ENCODE data around the gene TGFBR3.
"Not testable (repeated sequence)": the region's sequence is repeated elsewhere in the genome, so short reads cannot be mapped to it uniquely, and the experiment has no call there.

TGFBR3 gene

DNA sequence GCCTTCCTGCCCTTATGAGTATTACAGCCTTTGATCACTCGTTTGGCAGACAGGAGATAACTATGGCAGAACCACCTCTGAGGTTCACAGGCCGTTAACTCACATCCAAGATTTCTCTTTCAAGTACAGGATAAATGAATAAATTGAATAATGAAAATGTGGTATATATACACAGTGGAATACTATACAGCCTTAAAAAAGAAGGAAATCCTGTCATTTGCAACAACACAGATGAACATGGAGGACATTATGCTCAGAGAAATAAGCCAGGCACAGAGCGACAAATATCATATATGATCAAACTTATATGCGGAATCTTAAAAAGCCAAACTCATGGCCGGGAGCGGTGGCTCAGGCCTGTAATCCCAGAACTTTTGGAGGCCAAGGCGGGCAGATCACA, 32.6 kb downstream of the TGFBR3 start:
- Histone ChIP-seq H3K4me3 (ENCODE audit: low read depth, low read length) (no peak overlapping the region), H3K36me3 (replicated peaks) (no peaks in the 10 kb centered on the region), H3K27ac (no peak overlapping the region), H3K27me3 (replicated peaks) (no peaks in the 10 kb centered on the region)
- TF ChIP-seq, protein P1, sequence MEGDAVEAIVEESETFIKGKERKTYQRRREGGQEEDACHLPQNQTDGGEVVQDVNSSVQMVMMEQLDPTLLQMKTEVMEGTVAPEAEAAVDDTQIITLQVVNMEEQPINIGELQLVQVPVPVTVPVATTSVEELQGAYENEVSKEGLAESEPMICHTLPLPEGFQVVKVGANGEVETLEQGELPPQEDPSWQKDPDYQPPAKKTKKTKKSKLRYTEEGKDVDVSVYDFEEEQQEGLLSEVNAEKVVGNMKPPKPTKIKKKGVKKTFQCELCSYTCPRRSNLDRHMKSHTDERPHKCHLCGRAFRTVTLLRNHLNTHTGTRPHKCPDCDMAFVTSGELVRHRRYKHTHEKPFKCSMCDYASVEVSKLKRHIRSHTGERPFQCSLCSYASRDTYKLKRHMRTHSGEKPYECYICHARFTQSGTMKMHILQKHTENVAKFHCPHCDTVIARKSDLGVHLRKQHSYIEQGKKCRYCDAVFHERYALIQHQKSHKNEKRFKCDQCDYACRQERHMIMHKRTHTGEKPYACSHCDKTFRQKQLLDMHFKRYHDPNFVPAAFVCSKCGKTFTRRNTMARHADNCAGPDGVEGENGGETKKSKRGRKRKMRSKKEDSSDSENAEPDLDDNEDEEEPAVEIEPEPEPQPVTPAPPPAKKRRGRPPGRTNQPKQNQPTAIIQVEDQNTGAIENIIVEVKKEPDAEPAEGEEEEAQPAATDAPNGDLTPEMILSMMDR (IDR thresholded peaks at IDR 0.05; ENCODE audit: low read depth, low read length, missing control alignments) = no peak
- no peak for DNase-seq
- in situ Hi-C loops (cut with HindIII; ENCODE audit: low pct_ligation_motif_present, low sequenced_read_pairs) = no loop called here

DNA sequence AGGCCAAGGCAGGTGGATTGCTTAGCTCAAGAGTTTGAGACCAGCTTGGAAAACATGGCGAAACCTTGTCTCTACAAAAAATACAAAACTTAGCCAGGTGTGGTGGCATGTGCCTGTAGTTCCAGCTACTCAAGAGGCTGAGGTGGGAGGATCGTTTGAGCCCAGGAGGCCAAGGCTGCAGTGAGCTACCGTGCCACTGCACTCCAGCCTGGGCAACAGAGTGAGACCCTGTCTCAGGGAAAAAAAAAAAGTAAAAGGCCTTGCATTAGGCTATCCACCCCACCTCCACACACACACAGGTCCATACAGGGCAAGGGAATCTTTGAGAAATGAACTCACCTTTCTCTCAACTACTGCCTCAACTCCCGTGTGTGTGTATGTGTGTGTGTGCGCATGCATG, 33.9 kb downstream of the TGFBR3 start:
- H3K36me3 ChIP-seq (replicated peaks); H3K27ac ChIP-seq: not testable (repeated sequence)

DNA sequence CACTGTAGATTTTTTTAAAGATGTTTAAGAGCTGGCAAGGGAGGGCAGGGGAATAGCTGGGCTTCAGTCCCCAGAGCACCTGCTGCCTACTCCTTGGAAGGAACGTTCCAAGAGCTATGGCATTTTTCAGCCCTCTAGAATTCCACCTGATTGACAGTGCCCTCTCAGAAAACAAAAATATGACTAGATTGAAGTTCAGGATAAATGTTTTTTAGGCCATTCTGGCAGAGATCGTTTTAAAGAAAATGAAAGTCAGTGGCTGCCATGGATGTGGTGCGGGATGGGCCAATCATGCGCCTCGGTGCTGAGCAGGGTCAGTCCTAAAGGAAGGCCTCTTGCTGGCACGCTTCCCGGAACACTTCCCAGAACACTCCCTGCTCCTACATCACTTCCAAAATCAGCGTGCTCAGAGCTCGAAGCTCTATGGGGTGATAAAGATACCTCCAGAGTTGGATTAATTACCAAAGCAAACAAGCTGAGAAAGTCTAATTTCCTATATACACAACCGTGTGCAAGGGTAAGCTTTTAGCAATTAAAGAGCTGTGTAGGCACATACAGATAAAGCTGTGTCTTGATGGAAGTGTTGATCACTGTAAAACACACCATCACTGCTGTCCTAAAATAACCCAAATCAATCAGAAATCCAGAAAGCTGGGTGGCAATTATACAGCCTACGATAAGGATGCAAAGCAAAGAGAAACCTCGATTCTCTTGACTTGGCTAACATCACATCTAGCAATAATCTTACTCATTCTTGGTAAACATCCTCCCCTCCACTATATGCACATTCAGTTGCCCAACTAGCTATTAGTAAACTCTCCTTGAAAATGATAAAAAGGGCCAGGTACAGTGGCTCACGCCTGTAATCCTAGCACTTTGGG, 34.6 kb downstream of the TGFBR3 start:
- no peaks in the 10 kb centered on the region for H3K36me3 ChIP-seq (replicated peaks)
- DNase-seq = peak; percentile 51
- no peaks in the 10 kb centered on the region for H3K27me3 ChIP-seq (replicated peaks)
- in situ Hi-C loops (cut with HindIII; ENCODE audit: low pct_ligation_motif_present, low sequenced_read_pairs) = no loop called here
- peak overlapping the region; percentile 18 for H3K4me3 ChIP-seq (ENCODE audit: low read depth, low read length)
- no peak overlapping the region for H3K27ac ChIP-seq
- TF ChIP-seq, protein P1 (IDR thresholded peaks at IDR 0.05; ENCODE audit: low read depth, low read length, missing control alignments) = no peak

More for the DNA sequence above, 33.9 kb downstream of the TGFBR3 start:
- H3K27me3 ChIP-seq (replicated peaks); DNase-seq; in situ Hi-C loops (cut with HindIII; ENCODE audit: low pct_ligation_motif_present, low sequenced_read_pairs); H3K4me3 ChIP-seq (ENCODE audit: low read depth, low read length): not testable (repeated sequence)

- Histone ChIP-seq H3K27me3 (replicated peaks) (no peaks in the 10 kb centered on the region), H3K4me3 (ENCODE audit: low read depth, low read length) (no peak overlapping the region), H3K36me3 (replicated peaks) (no peaks in the 10 kb centered on the region), H3K27ac (no peak overlapping the region)
- DNase-seq = no peak
- TF ChIP-seq, protein P1 (IDR thresholded peaks at IDR 0.05; ENCODE audit: low read depth, low read length, missing control alignments) = no peak
- in situ Hi-C loops (cut with HindIII; ENCODE audit: low pct_ligation_motif_present, low sequenced_read_pairs) = no loop called here
These were observed 35.2 kb downstream of the TGFBR3 start for GRCh38 chr1:91850708-91851107.

GRCh38 chr1:91847851-91848250, 38.1 kb downstream of the TGFBR3 start:
- DNase-seq = no peak
- Histone ChIP-seq H3K27ac (no peak overlapping the region), H3K27me3 (replicated peaks) (no peaks in the 10 kb centered on the region), H3K36me3 (replicated peaks) (no peaks in the 10 kb centered on the region), H3K4me3 (ENCODE audit: low read depth, low read length) (no peak overlapping the region)
- in situ Hi-C loops (cut with HindIII; ENCODE audit: low pct_ligation_motif_present, low sequenced_read_pairs) = no loop called here
- TF ChIP-seq, protein P1 (IDR thresholded peaks at IDR 0.05; ENCODE audit: low read depth, low read length, missing control alignments) = no peak

- Histone ChIP-seq H3K36me3 (replicated peaks) (no peaks in the 10 kb centered on the region), H3K4me3 (ENCODE audit: low read depth, low read length) (no peak overlapping the region), H3K27me3 (replicated peaks) (no peaks in the 10 kb centered on the region), H3K27ac (no peak overlapping the region)
- in situ Hi-C loops (cut with HindIII; ENCODE audit: low pct_ligation_motif_present, low sequenced_read_pairs) = no loop called here
- TF ChIP-seq, protein P1 (IDR thresholded peaks at IDR 0.05; ENCODE audit: low read depth, low read length, missing control alignments) = no peak
- no peak for DNase-seq
These were observed 39.3 kb downstream of the TGFBR3 start for GRCh38 chr1:91846639-91847013.
